Activated CD4-positive, CD25-positive, alpha-beta regulatory T cell treated with anti-CD3 and anti-CD28 coated beads, Interleukin-2, amount 50 U/mL, for 16 hours (primary cell): Measurements from ENCODE around the gene INO80E.
"Not testable (repeated sequence)": the region's sequence is repeated elsewhere in the genome, so short reads cannot be mapped to it uniquely, and the experiment has no call there.

Experiments
- DNase-seq: peaks from one replicate; pipeline ENCODE4 v3.0.0-alpha.2; 2020; ENCODE audit warnings: low read depth, low spot score

The INO80E gene

GRCh38 chr16:30030841-30031413 is 34.9 kb downstream of the INO80E start, which contains the start of gene TLCD3B:
Gene TLCD3B, minus strand, starts transcription at chr16:30031271. Its CDS starts 744 bp downstream, at chr16:30030527.
- no peak for DNase-seq

DNA sequence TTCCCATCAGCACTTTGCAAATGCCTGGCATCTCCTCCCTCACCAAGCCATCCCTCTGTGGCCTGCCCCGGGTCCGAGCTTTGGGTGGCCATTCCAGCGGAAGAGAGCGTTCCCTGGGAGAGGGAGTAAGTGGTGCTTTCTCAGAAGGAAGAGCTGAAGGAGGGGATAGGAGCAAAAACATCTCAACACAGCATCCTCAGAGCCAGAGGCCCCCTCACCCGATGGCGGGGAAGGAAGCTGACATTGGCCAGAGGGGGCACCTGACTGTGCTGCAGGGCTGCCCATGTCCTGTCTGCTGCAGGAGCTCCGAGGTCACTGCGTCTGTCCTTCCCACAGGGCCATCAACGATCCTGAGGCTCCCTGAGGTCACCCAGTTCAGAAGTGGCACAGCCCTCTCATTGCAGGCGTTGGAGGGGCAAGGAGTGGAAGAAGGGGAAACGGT is 35.5 kb downstream of the INO80E start:
- no peak for DNase-seq

DNA sequence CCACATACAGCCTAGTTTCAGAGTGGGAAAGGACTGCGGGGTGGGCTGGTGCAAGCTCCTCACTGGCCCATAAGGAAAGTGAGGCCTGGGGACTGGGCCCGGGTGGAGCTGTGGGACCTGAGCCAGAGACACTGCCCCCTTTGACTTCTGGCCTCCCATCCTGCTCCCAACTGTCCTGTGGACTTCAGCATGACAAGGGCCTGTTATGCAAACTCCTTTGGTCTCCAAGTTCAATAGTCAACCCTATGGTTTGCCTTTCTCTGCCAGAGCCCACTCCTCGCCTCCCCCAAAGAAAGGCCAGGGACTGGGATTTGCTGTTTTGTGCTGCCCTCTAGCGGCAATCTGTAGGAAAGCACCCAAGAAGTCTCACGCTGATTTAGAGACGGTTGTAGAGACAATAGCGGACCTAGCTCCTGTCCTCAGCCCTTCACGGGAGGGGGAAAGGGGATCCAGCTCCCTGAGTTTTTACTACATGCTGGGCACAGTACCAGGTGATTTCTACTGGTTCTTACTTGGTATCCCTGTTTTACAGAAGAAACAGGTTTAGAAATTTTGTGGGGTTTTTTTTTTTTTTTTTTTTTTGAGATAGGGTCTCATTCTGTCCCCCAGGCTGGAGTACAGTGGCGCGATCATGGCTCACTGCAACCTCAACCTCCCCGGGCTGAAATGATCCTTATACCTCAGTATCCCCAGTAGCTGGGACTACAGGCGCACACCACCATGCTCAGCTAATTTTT is 36.2 kb downstream of the INO80E start:
- DNase-seq = peak; percentile 24

- DNase-seq = no peak
Observed at GRCh38 chr16:30033270-30033669, 37.2 kb downstream of the INO80E start.

DNA sequence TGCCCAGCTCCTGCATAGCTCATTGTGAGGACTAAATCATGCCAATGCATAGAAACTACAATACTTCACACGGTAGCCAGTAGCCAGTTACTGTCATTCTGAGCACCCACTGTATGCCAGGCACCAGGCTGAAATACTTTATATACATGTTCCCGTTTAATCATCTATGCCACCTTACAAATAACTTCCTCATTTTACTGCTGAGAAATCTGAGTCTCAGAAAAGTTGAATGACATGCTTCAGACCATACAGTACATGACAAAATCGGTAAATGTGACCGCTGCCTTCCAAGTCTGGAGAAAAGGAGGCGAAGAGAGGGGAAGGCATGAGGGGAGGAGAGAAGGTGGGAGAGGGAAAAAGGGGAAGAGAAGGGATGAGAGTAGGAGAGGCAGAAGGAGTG is 44.2 kb downstream of the INO80E start:
- DNase-seq = no peak

GRCh38 chr16:30040690-30041089 is 44.6 kb downstream of the INO80E start:
- DNase-seq = not testable (repeated sequence)

DNA sequence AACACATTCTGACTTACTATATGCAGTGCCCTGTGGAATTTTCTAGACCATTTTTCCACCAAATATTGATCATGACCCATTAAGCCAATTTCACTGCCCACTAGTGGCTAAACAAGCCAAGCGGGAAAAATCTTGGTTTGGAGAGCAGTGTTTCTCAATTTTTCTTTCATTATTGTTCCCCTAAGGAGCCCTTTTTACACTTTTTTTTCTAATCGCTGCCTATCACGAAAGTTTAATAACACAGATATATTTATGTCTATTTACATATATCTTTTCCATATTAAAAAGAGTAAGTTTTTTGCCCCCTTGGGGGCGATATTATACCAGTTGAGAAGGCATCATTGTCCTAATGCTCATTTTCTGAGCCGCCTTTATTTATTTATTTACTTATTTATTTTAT is 45.8 kb downstream of the INO80E start:
- no peak for DNase-seq

GRCh38 chr16:30046178-30046577 is 50.1 kb downstream of the INO80E start:
- DNase-seq = no peak

DNA sequence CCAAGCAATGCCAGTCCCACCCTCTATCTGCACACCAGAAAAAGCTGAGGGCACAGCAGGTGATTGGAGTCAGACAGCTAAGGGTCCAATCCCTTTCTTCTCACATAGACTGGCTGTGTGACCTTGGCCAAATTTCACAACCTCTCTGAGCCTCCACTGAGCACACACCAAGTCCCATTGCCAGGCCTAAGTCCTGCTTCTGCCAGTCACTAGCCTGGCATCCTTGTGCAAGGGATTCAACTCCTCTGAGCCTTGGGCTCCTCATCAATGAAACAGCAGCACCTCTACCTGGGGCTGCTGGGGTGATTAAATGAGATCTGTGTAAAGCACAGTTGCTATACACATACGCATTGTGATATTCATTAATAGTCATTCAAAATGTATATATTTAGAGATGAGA is 50.5 kb downstream of the INO80E start:
- no peak for DNase-seq

GRCh38 chr16:30049871-30050270 is 53.8 kb downstream of the INO80E start:
- no peak for DNase-seq

DNA sequence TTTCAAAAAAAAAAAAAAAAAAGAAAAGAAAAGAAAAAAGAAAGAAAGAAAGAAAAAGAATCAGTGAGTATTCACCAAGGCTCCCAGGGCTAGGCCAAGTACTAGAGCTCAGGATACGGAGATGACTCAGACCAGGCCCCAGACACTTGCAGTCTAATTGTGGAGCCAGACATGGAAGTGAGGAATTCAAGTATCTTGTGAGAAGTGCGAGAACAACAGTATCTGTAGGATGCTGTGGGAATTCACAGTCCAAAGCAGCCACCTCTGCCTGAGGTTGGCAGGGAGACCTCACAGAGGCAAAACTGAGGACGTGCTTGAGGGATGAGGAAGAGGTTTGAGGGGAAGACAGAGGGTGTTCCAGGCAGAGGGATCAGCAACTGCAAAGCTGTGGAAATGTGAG is 55.5 kb downstream of the INO80E start:
- no peak for DNase-seq

GRCh38 chr16:30052671-30053372 is 56.8 kb downstream of the INO80E start:
- DNase-seq = peak; percentile 81

DNA sequence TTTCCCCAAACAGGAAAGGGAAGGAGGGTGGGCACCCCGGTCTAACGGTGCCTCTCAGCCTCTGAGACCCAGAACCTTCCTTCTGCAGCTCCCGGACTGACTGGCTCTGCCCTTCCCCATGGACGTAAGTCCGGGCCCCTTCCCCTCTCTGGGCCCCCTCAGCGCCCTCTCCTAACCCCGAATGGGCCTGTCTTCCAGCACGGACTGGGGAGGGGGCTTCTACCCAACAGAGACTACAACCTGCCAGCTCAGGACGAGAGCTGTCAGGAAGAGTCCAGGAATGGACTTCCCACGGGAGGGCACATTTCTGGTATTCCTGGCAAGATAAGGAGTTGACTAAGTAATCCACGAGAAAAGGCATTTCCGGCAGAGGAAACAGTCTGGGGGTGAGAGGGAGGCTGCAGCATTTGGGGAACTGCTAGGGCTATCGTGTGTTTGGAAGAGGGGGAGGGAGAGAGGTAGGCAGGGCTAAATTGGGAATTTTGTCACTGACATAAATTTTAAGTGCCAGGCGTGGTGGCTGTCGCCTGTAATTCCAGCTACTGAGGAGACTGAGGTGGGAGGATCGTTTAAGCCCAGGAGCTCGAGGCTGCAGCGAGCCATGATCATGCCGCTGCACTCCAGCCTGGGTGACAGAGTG is 57.5 kb downstream of the INO80E start:
- DNase-seq = no peak

- DNase-seq = no peak
Observed at GRCh38 chr16:30054451-30054850, 58.4 kb downstream of the INO80E start.

DNA sequence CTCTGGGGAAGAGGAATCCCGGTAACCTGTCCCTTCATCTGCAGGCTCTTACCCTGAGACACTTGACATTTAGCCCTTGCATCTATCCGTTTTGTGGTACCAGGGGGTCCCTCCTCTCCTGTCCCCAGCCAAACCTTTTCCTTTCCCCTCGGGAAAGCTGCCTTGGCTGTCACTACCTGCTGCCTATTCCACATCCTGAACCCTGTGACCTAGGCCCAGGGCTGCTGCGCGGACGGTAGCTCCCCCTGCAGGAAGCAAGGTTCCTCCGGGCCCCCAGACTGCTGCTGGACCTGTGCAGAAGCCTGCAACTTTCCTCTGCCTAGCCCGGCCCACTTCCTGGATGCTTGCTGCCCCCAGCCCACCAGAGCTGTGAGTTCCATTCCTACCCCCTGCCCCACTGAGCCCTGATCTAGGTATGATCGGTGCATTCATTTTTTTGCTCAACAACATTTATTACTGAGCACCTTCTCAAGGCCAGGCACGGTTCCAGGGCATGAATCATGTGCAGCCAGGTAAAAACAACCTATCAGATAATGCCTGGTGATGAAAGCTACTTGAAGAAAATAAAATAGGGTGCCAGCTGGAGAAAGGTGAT is 59.0 kb downstream of the INO80E start:
- DNase-seq = no peak
